Measurements from ENCODE around the gene PEF1.
A peak's percentile ranks its signal among the peaks of the same experiment; 100 is the strongest.

PEF1 gene

GRCh38 chr1:31671561-31672201 is 27.0 kb upstream of the PEF1 start:
- DNase-seq (ENCODE audit: low read depth in 2 of 2), result no peak

GRCh38 chr1:31671147-31671546 is 26.5 kb upstream of the PEF1 start:
- no peak for DNase-seq (ENCODE audit: low read depth in 2 of 2)

GRCh38 chr1:31670593-31670964 is 25.9 kb upstream of the PEF1 start:
- no peak for DNase-seq (ENCODE audit: low read depth in 2 of 2)

- peak in 1 of 2 donors; percentile 2 for DNase-seq (ENCODE audit: low read depth in 2 of 2)
Measured at GRCh38 chr1:31669786-31670592, 25.3 kb upstream of the PEF1 start.

- no peak for DNase-seq (ENCODE audit: low read depth in 2 of 2)
Measured at GRCh38 chr1:31669433-31669785, 24.7 kb upstream of the PEF1 start.

DNA sequence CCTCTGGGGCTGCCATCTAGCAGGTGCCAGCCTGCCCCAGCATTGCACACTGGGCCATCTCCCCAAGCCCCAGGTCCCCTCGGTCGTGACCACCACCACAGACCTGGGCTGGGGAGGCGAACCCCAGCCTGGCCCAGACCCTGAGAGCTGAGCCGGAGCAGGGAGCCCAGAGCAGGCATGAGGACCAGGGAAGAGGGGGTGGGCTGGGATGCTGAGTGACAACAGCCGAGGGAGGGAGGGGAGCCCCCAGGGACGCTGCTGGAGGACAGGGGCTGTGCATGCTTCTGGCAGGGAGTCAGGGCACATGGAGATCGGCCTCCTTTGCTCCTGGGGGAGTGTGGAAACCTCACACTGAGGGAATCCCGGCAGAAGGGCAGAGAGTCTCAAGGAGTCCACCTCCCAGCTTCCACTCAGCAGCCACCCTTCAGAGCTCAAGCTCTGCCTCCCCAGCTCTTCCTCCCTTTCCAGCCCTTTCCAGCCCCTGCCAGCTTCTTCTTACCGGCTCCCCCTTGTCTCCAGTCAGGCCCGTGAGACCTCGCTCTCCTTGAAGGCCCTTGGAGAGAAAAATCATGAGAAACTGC is 23.7 kb upstream of the PEF1 start:
- DNase-seq (ENCODE audit: low read depth in 2 of 2), result no peak

DNA sequence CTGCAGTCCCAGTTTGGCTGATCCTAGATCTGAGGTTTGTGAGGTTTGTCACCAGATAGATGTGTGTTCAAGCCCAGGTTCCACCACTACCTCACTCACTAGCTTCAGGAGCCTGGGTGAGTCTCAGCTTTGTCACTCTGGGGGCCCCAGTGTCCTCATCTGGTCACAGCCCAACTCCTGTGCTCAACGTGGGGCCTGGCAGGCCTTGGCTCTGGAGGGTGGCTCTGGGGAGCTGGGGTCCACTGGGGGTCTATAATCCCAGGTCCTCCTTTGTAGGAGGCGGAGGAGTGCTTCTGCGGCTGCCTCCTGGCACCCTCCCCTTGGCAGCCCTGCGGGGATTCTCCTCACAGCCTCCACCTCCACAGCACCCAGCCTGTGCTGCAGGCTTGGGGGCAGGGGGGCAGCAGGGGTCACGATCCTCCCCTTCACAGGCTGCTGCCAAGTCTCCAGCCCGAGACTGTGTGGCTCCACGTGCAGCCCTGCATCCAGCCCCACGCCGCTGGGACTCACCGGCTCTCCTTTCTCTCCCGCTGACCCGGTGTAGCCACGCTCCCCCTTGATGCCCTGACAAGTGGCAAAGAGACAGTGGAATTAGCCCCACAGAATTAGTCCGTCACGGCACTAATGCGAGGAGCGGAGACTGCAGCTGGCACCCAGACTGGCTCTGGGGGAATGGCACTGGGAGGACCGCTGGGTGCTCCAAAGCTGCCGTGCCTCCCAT is 22.5 kb upstream of the PEF1 start:
- DNase-seq (ENCODE audit: low read depth in 2 of 2), result no peak

DNA sequence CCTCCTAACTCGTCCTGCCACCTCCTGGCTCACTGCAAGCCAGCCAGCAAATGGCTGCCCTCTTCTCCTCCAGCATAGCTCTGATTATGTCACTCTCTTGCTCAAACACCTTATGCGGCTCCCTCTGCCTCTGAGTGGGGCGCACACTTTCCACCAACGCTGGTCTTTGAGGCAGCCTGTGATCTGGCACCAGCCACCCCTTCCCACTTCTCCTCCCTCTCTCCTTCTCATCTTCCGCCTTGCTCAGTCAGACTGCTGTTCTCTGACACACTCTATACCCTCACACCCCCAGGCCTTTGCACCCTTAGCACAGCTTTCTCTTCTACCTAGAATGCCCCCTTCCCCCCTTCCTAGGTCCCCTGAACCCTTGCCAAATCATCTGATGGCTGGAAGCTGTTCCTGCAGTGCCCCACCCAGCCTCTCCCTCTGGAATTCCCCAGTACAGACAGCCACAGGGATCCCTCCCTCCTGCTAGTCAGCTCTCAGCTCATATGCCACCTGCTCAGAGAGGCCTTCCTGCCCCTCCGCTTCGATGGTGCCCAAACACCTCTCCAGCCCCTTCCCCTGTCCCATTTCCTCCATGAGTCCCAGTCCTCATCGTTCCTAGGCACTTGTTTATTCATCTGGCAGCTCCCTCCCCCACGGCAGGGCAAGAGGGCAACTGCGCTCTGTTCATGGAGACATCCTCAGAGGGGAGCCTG is 21.7 kb upstream of the PEF1 start:
- no peak for DNase-seq (ENCODE audit: low read depth in 2 of 2)

- DNase-seq (ENCODE audit: low read depth in 2 of 2), result no peak
Measured at GRCh38 chr1:31665234-31665878, 20.7 kb upstream of the PEF1 start.

DNA sequence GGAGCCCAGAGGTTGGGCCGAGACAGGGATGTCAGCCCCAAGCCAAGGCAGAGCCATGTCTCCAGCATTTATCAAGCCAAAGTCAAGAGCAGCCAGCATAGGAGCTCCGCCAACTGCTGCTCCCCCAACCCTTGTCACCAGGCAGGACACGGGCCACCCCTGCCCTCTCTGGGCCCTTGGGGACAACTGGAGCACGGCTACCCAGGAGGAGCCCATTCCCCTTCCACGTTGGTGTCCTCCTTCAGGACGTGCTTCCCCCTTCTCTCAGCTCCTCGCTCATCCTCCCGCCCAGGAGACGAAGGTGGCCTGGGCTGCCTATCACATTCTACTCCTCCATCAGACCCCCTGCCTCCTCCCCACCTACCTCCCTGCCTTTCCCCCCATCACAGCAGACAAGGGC is 19.9 kb upstream of the PEF1 start:
- DNase-seq (ENCODE audit: low read depth in 2 of 2), result no peak

DNA sequence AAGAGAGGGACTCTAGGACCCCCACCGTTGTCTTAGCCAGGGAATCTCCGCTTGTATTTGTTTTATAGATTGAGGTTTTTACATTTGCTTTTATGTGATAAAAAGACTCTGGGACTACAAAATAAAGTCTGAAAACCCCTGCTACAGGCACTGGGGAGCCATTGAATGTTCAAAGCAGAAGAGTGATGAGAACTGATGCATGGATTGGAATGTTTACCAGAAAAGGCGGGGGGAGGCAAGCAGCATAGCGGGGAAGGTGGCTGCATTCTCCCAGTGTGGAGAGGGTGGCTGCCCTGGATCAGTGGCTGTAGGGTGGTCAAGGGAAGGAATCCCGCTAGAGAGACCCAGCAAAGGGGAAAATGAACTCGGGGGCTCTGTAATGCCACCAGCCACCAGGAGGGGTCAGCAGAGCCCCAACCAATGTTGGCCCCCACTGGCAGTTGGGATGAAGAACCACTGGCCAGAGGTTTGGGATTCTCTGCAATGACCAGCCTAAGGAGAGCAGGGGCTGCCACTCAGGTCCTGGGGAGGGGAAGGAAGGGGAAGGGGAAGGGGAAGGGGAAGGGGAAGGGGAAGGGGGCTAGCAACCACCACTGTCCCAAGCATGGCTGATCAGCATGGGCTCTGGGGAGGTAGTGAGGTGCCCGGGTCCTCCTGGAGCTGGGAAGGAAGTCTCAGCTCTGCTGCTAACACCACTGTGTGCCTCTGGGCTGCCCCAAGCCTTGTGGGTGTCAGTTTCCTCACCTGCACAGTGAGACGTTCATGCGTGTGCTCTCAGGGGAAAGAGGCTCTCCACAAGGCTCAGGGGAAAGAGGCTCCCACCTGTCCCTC is 19.2 kb upstream of the PEF1 start:
- DNase-seq (ENCODE audit: low read depth in 2 of 2), result peak; percentile 20 to 21

- no peak for DNase-seq (ENCODE audit: low read depth in 2 of 2)
Measured at GRCh38 chr1:31662463-31662862, 17.8 kb upstream of the PEF1 start.

- DNase-seq (ENCODE audit: low read depth in 2 of 2), result no peak
Measured at GRCh38 chr1:31661856-31662255, 17.2 kb upstream of the PEF1 start.

GRCh38 chr1:31660871-31661455 is 16.3 kb upstream of the PEF1 start:
- no peak for DNase-seq (ENCODE audit: low read depth in 2 of 2)

GRCh38 chr1:31659889-31660288 is 15.2 kb upstream of the PEF1 start:
- no peak for DNase-seq (ENCODE audit: low read depth in 2 of 2)

DNA sequence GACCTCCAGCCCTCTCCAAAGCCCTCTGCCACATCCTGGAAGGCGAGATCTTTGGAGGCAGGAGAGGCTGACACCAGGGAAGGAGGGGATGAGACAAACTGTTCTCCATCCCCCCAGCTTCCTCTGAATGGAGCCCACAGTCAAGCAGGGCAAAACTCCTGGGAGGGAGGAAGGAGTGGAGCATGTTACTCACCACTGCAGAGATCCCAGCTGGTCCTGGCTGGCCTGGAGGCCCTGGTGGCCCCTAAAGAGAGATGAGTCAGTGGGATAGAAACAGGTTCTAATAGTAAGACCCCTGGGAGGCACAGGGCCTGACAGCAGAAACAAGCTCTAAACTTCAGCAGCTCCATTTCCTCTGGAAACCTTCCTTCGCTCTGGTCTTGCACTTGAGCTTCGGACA is 14.0 kb upstream of the PEF1 start:
- DNase-seq (ENCODE audit: low read depth in 2 of 2), result no peak

DNA sequence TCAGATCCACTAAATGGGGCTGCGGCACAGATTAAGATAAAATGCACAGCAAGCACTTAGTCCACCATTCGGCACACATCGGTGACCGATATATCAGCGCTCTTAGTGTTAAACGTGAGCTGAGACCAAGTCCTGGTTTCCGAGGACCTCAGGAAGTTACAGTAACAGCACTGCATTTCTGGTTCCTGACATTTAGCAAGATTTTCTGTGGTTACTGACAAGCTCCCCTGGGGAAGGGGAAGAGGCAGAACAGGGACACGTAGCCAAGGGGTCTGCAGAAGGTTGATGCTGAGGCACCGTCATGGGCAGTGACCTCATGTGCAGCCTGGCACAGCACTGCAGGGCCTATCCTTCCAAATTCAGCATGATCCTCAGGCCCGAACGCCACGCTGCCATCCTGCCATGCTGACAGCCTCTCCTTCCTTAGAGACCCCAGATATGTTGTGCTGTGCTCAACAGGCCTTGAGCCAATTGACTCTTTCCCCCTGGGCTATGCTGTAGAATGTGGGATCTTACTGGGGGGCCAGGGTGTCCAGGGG is 13.4 kb upstream of the PEF1 start:
- no peak for DNase-seq (ENCODE audit: low read depth in 2 of 2)

DNA sequence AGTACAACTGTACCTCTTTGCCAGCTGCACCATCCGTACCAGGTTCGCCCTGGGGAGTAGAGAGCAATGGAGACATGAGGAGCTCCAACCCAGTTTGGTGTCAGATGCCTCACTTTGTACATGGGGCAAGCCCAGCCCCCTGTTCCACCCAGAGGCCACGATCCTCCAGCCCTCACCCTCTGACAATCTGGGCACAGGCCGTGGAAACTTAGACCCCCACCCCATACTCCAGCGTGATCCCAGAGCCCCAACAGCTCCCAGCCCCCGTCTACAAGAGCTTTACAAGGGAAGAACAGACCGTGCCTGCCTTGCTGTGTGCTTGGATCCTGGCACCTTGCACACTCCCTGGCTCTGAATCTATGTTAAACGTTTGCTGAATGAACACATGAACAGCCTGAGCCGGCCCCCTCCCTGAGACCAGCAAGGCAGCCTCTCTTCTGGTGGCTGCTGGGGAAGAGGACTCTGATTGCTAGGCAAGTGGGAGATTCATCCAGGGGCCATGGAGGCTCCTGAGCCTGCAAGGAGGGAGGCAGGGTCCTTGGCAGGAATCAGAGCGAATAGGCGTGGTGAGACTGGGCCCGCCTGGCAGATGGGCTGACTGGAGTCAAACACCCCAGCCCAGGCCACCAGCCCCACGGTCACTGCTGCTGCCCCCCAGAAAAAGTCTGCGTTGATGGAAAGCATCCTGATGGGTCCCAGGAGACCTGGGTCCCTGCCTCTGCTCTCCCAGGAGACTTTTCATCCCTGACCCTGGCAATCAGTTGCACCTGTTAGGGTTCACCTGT is 12.5 kb upstream of the PEF1 start:
- DNase-seq (ENCODE audit: low read depth in 2 of 2), result no peak

DNA sequence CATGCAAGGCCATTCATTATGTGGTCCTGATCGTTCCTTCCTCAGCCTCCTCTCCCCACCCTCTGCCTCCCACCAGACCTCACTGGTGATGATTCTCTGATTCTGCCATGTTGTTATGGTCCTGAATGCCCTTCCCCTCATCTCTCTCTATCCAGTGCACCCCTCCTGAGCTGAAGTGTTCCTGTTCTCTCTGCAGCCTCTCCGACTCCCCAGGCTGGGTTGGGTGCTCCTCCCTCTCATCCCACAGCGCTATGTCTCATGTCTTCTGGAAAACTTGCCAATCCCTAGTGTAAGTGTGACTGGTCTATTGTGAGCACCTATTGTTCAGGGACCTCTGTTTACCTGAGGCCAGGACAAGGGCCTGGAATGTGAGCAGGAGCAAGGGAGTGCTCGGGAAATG is 11.1 kb upstream of the PEF1 start:
- no peak for DNase-seq (ENCODE audit: low read depth in 2 of 2)

All from stimulated activated CD8-positive, alpha-beta memory T cell treated with anti-CD3 and anti-CD28 coated beads, Interleukin-15, amount 100 ng/mL, for 48 hours (primary cell).